Measurements from ENCODE around the gene FRAS1. TPM values are rescaled to one million over a fixed set of nuclear protein-coding genes. Genes with fewer than 3 reads are reported as not detected.
A peak's percentile ranks its signal among the peaks of the same experiment; 100 is the strongest.

Gene FRAS1
- total and polyA plus RNA-seq, 9 of the 15 experiments (the other 6 are each of a cell fraction or from before 2014, with no cell fraction given) = under 0.01 to 0.11 (median 0.04) TPM; not detected in 2

DNA sequence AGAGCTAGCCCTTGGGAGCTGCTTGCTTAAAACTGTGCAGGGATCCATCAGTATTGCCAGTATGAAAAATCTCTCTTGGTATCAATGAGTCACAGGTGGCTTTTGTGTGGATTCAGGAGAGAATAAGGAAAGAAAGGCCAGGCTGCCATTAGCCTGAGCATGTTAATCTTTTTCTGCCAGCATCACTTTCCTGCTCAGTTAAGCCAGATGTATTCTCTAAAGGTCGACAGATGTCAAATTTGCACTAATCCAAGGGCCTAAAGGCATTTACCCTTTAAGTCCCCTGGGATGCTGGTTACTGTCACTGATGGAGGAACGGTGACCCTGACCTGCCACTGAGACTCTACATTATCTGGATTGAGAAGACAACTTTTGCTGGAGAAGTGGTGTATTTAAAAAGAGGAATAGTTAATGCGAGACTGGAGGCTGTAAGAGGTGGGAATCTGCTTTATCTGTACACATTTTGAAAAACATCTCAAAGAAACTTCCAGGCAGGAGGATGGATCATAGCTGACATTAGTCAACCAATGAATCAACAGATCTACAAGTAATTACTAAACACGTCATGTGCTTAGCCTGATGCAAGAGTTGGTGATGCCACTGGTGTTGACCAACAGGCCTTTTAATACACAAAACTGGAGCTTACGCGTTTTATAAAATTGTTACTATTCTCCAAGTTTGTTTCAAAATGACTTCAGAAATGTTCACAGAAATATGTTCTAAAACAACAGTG is 253.1 kb downstream of the FRAS1 start:
- BruUV-seq (replicated peaks) = no TSS peak
- no peak overlapping the region for H3K9ac ChIP-seq (ENCODE audit: insufficient read depth in 1 of 2, low read depth in 2 of 2, low read length in 2 of 2)
- TF ChIP-seq CEBPG (CRISPR knock-in tag; IDR thresholded peaks at IDR 0.05) (no peak), CEBPG (tag; conservative IDR thresholded peaks at IDR 0.05 in 1 of 2, IDR thresholded peaks at IDR 0.05 in 1 of 2) (peak in 1 of 2 experiments; percentile 85; a peak in 2 of 4 replicates)
- TF ChIP-seq, protein P1, sequence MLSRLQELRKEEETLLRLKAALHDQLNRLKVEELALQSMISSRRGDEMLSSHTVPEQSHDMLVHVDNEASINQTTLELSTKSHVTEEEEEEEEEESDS (CRISPR knock-in tag; IDR thresholded peaks at IDR 0.05) = no peak
- H3K4me1 ChIP-seq (replicated peaks in 1 of 2; ENCODE audit: control insufficient read depth in 2 of 2, insufficient read depth in 2 of 2, low read length in 2 of 2) = no peaks in the 10 kb centered on the region; a peak in 1 of 5 replicates
- in situ Hi-C loops (cut with MboI) = no loop called here
- no peaks in the 10 kb centered on the region for H3K9me3 ChIP-seq (replicated peaks; ENCODE audit: control insufficient read depth, insufficient read depth, low read depth, low read length)
- H2AFZ ChIP-seq (ENCODE audit: low read depth, low read length) = no peak overlapping the region
- H3K27ac ChIP-seq (ENCODE audit: extremely low read depth, low read depth, low read length) = no peak overlapping the region
- CTCF ChIA-PET (ENCODE audit: low intra/inter-chr PET ratio) = no interaction called here
- H3K4me2 ChIP-seq (ENCODE audit: insufficient read depth, low read length) = no peak overlapping the region
- no peaks in the 10 kb centered on the region for H3K36me3 ChIP-seq (ENCODE audit: control insufficient read depth, insufficient read depth, low read length)
- H3K4me3 ChIP-seq = no peak overlapping the region
- DNase-seq (ENCODE audit: extremely low read depth in 1 of 4, low spot score in 3 of 4) (no peak), ATAC-seq (no peak), FAIRE-seq (no peak)
- peaks cover 2 to 10% of the 10 kb centered on the region in 2 experiments; a peak in 1 of 5 replicates for H3K27me3 ChIP-seq (ENCODE audit: control insufficient read depth in 2 of 2, insufficient read depth in 2 of 2, low read length in 2 of 2)
- POLR2A ChIA-PET = no interaction called here
- H3K9me1 ChIP-seq (ENCODE audit: control insufficient read depth, insufficient read depth, low read length) = no peaks in the 10 kb centered on the region
- no peaks in the 10 kb centered on the region for H3K79me2 ChIP-seq (ENCODE audit: control insufficient read depth, insufficient read depth, low read length)
- no peaks in the 10 kb centered on the region for H4K20me1 ChIP-seq (replicated peaks; ENCODE audit: control insufficient read depth, insufficient read depth, low read length)
- intact Hi-C loops (cut with micrococcal nuclease) = no loop called here
- WGBS (ENCODE audit: insufficient coverage, low coverage, missing lambda C conversion rate) = 5% methylated on average over 6 of the region's 6 CpGs

- Histone ChIP-seq H3K9ac (ENCODE audit: insufficient read depth in 1 of 2, low read depth in 2 of 2, low read length in 2 of 2) (no peak overlapping the region), H3K36me3 (ENCODE audit: control insufficient read depth, insufficient read depth, low read length) (no peaks in the 10 kb centered on the region), H3K27ac (ENCODE audit: extremely low read depth, low read depth, low read length) (no peak overlapping the region), H4K20me1 (replicated peaks; ENCODE audit: control insufficient read depth, insufficient read depth, low read length) (no peaks in the 10 kb centered on the region), H3K9me1 (ENCODE audit: control insufficient read depth, insufficient read depth, low read length) (no peaks in the 10 kb centered on the region), H3K4me3 (no peak overlapping the region), H3K4me2 (ENCODE audit: insufficient read depth, low read length) (no peak overlapping the region), H3K9me3 (replicated peaks; ENCODE audit: control insufficient read depth, insufficient read depth, low read depth, low read length) (no peaks in the 10 kb centered on the region), H2AFZ (ENCODE audit: low read depth, low read length) (no peak overlapping the region), H3K4me1 (replicated peaks in 1 of 2; ENCODE audit: control insufficient read depth in 2 of 2, insufficient read depth in 2 of 2, low read length in 2 of 2) (no peaks in the 10 kb centered on the region; a peak in 1 of 5 replicates), H3K79me2 (ENCODE audit: control insufficient read depth, insufficient read depth, low read length) (no peaks in the 10 kb centered on the region), H3K27me3 (ENCODE audit: control insufficient read depth in 2 of 2, insufficient read depth in 2 of 2, low read length in 2 of 2) (peaks cover 2 to 10% of the 10 kb centered on the region in 2 experiments; a peak in 1 of 5 replicates)
- intact Hi-C loops (cut with micrococcal nuclease) (no loop called here), in situ Hi-C loops (cut with MboI) (no loop called here)
- no peak for DNase-seq (ENCODE audit: extremely low read depth in 1 of 4, low spot score in 3 of 4)
- ChIA-PET CTCF (ENCODE audit: low intra/inter-chr PET ratio) (no interaction called here), POLR2A (no interaction called here)
- FAIRE-seq = no peak
- no peak for ATAC-seq
- no TSS peak for BruUV-seq (replicated peaks)
- TF ChIP-seq NELFE (IDR thresholded peaks at IDR 0.05; ENCODE audit: insufficient read depth, insufficient read length) = no peak
- no peak for TF ChIP-seq NFRKB (IDR thresholded peaks at IDR 0.05; ENCODE audit: low read depth)
- no peak for TF ChIP-seq SRSF9 (IDR thresholded peaks at IDR 0.05; ENCODE audit: borderline replicate concordance, low read depth, low read length)
- no peak for TF ChIP-seq GABPB2 (CRISPR knock-in tag; conservative IDR thresholded peaks at IDR 0.05)
- no peak for TF ChIP-seq ZFP1 (CRISPR knock-in tag; IDR thresholded peaks at IDR 0.05)
- TF ChIP-seq SMARCA5 (IDR thresholded peaks at IDR 0.05) = no peak
- 0% methylated on average over 6 of the region's 6 CpGs for WGBS (ENCODE audit: insufficient coverage, low coverage, missing lambda C conversion rate)
Measured at GRCh38 chr4:78310740-78311115, 253.6 kb downstream of the FRAS1 start.
